Pulmonary artery endothelial cell (primary cell): ENCODE measurements around the gene GLDC. TPM values are rescaled to one million over a fixed set of nuclear protein-coding genes. Genes with fewer than 3 reads are reported as not detected.
"Not testable (repeated sequence)": the region's sequence is repeated elsewhere in the genome, so short reads cannot be mapped to it uniquely, and the experiment has no call there.

Experiments used
- DNase-seq: peaks from one replicate; pipeline ENCODE4 v3.0.0-alpha.2; 2011; ENCODE audit warnings: low read depth, low spot score
- total RNA-seq: library from RNA; depleted of rRNA; stranded (reverse); fragments of >200 nt; gene quantifications from 2 replicates; pipeline ENCODE4 v1.2.3, GENCODE V29; 2014

The GLDC gene
- total RNA-seq, result 16.5 and 19.4 TPM in 2 replicates

DNA sequence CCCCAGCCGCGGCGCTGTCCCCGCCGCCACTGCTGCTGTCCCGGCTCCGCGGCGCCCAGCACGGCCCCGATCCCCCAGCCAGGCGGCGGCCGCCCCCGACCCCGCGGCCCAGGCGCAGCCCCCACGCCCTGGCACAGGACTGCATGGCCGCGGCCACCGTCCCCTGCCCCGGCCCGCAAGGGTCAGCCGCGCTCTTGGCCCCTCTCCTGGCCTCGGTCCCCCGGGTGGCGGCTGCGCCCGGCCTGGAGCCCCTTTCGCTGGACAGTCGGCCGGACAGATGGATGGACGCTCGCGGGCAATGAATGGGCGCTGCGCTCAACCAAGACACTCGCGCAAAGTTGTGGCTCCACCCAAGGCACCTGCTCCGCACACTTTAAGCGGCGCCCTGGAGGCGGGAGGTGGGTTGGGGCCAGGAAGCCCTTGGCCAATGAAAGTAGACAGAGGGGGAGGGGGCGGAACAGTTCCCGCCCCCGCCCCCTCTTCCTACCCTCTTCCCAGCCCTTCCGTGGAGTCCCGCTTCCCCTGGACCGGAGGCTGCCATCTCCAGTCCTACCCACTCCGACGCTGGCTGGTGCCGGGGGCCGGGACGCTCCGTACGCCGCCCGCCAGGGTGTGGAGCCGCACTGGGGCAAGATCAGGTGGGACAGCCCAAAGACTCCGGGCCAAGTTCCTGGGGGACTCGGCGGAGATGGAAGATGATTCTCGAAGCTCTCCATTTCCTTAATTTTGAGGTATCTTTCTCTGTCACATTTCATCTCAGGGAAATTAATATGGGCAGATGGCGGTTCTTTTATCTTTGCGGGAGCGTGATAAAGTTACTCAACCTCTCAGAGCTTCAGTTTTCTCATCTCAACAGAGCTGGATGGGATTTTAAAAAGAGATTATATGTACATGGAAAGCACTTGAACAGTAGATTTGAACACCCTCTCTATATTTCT, at the start of gene GLDC:
Gene GLDC, minus strand, starts transcription at position 375 of the 938 bp plus-strand sequence. Its CDS starts 230 bp downstream, at position 145.
- peak; percentile 7 for DNase-seq

DNA sequence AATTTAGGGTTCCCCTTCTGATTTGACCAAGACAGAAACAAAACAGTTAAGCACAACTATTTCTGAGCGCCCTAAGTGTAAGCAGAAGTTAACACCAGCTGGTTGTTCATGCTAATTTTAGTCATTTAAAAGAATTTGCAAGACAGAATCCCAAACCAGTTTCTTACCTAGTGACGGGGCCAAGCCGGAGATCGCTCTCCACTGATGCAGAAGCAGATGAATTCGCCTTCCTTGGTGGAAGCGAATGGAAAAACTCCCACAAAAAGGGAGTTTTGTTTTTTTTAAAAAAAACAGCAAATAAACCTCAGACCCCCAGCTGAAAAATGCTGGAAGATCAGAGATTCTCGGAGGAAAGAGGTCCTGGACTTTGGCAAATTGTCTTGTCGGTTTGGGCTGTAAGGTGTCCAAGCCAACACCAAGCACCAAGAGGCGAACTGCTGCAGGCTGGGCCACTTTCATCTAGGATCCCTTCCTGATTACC, 47.4 kb upstream of the GLDC start:
- DNase-seq, result no peak

DNA sequence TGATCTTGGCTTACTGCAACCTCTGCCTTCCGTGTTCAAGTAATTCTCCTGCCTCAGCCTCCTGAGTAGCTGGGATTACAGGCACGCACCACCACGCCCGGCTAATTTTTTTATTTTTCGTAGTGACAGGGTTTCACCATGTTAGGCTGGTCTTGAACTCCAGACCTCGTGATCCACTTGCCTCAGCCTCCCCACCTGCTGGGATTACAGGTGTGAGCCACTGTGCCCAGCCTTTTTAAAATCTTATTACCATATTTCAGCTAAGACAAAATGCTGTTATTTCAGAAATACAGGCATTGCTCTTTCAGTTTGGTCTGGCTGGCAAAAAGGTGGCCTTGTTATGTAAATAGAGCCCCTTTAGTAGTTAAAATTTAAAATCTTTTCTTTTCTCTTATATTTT, 46.9 kb upstream of the GLDC start:
- DNase-seq, result no peak

DNA sequence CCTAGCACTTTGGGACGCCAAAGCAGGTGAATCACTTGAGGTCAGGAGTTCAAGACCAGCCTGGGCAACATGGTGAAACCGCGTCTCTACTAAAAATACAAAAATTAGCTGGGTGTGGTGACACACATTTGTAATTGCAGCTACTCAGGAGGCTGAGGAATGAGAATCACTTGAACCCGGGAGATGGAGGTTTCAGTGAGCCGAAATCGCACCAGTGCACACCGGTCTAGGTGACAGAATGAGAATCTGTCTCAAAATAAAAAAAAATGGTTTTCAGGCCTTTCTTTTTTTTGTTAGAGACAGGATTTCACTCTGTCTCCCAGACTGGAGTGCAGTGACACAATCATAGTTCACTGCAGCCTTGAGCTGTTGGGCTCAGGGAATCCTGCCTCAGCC, 45.1 kb upstream of the GLDC start:
- DNase-seq, result not testable (repeated sequence)

DNA sequence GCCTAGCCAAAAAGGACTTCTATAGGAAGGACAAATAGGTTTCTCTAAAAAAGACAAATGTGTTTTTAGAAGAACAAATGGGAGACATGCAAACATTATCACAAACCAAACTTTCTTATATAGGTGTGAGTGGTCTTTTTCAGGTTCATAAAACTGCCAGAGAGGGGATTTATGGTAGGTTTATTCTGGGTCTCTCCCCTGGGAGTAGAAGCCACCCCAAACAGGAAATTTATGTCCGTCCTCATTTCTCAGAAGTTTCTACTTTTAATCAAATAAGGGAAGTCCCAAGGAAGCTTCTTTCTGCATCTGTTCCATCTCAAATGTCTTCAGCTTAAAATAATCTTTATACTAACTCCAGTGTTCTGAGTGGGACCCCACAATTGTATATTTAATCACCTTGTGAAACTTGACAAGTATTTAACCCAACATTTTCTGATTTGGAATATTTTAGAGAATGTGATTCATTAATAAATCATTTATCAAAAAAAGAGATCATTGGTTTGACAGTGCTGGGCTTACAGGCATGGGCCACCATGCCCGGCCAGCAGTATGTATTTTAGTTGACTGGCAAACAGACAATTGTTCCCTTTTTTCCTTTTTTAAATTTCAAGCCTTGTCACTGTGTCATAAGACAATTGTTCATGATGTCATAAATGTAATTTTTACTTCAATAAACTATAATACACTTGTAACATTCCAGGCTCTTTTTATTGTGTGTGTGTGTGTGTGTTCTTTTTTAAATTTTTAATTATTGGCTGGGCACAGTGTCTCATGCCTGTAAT, 44.6 kb upstream of the GLDC start:
- DNase-seq, result no peak

DNA sequence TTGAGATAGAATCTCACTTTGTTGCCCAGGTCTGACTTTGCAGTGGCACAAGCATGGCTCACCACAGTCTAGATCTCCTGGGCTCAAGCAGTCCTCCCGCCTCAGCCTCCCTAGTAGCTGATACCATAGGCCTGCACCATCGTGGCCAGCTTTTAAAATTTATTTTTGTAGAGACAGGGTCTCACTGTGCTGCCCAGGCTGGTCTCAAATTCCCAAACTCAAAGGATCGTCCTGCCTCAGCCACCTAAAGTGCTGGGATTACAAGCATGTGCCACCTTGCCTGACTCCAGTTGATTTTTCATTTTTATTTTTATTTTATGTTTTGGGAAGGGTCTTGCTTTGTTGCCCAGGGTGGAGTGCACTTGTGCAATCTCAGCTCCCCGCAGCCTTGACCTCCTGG, 41.7 kb upstream of the GLDC start:
- DNase-seq, result no peak

DNA sequence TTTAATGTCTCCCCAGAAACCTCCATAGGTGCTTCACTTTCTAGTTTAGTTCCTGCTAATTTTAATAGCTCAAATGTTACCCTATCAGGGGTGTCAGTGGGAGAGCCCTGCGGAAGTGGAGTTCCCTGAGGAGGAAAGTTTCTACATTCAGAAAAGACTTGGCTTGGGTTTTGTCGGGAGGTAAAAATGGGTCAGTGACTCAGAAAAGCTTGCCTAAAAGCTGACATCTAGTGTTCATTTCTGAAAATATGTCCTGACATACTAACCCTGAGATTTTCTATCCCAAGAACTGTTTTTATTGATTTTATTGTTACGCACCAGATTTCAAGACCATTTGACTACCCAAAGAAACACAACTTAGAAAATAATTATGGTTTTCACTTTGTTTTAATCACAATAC, 40.9 kb upstream of the GLDC start:
- no peak for DNase-seq

DNA sequence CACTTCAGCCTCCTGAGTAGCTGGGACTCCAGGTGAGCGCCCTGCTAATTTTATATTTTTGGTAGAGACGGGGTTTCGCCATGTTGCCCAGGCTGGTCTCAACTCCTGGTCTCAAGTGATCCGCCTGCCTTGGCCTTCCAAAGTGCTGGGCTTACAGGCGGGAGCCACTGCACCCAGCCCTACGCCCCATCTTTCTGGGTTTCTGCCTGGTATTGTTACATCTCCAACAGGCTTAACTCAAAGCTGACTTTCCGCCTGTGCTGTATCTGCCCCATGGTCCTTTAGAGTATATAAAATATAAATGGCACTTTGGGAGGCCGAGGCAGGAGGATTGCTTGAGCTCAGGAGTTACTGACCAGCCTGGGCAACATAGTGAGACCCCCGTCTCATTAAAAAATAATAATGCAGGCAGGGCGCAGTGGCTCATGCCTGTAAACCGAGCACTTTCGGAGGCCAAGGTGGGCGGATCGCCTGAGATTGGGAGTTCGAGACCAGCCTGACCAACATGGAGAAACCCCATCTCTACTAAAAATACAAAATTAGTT, 36.5 kb upstream of the GLDC start:
- no peak for DNase-seq

DNA sequence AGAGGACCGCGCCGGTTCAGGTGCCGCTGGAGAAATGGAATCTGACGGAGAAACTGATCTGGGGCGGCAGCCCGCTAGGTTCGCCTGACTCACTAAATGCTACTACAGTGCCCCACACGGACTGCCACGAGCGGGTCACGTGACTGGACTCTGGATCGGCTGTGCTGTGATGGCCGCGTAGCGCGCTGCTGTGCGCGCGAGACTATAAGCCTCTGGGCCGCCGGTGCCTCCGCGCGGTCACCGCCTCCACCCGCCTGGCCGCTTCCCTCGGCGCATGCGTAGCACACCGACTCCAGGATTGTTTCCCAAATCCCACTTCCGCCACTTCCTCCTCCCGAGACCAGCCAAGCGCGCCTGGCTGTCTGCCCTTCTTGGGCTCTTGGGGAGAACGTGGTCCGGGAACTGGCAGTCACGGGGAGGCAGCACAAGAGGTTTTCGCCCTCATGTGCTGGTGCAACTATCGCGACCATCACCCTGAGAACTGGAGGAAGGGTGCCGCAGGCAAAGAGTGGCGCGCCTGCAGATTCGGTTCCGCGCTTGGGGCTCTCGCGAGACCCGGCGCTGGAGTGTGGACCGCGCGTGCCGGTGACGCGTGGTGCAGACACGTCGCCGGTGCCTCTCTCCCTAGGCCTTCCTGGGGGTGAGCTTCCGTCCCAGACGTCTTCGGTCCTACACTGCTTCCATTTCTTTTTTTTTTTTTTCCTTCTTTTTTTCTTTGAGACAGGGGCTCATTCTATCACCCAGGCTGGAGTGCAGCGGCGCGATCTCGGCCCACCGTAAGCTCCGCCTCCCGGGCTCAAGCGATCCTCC, 35.8 kb upstream of the GLDC start:
- peak; percentile 93 for DNase-seq

DNA sequence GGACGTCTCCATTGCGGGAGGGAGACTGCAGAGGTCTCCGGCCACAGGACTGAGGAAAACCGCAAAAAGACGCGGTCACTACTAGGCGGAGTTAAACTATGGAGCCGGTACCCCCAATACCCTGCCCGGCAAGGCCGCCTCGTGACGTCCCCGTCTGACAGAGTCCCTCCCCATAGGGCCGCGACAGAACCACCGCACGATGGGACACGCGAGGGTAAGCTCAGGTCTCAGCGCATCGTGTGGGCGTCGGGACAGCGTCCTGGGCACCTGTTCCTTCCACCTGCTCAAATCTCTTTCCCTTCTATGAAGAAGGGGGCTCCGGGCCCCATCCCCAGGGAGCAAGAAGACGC, 35.2 kb upstream of the GLDC start:
- DNase-seq, result peak; percentile 11

DNA sequence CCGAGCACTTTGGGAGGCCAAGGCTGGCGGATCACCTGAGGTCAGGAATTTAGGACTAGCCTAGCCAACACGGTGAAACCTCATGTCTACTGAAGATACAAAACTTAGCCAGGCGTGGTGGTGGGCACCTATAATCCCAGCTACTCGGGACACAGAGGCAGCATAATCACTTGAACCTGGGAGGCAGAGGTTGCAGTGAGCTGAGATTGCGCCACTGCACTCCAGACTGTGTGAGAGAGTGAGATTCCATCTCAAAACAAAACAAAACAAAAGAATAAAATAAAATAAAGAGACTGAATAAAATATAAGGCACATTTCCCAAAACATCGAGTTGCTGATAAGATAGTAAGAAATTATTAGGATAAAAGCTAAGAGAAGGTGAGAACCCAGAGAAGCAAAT, 32.3 kb upstream of the GLDC start:
- no peak for DNase-seq

DNA sequence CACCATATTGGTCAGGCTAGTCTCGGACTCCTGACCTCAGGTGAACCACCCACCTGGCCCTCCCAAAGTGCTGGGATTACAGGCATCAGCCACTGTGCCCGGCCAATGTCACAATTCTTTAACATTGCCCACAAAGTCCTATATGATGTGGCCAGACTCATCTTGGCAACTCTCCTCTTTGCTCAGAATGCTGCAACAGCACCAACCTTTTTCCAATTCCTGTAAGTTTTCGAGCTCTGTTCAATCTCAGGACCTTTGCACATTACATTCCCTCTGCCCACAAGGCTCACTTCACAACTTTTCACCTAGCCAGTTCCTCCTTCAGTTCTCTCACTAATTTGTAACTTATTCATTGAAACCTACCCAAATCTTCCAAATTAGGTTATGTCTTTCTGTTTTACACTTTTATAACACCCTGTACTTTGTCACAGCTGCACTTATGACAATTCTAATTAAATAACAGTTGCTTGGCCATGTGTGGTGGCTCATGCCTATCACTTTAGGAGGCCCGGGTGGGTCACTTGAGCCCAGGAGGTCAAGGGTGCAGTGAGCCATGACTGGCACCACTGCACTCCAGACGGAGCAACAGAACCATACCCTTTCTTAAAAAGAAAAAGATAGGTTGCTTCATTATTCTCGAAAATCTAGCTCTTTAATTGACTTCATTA, 30.9 kb upstream of the GLDC start:
- no peak for DNase-seq

DNA sequence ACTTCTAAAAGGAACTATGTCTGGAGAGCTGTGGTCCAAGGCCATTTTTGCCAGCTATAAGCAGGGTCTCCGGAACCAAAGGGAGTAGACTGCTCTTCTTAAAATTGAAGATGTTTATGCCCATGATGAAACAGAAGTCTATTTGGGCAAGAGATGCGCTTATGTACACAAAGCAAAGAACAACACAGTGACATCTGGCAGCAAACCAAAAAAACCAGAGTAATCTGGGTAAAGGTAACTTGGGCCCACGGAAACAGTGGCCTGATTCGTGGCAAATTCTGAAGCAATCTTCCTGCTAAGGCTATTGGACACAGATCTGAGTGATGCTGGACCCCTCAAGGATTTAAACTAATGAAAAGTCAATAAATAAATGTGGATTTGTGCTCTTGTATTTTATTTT, 29.7 kb upstream of the GLDC start:
- DNase-seq, result no peak

DNA sequence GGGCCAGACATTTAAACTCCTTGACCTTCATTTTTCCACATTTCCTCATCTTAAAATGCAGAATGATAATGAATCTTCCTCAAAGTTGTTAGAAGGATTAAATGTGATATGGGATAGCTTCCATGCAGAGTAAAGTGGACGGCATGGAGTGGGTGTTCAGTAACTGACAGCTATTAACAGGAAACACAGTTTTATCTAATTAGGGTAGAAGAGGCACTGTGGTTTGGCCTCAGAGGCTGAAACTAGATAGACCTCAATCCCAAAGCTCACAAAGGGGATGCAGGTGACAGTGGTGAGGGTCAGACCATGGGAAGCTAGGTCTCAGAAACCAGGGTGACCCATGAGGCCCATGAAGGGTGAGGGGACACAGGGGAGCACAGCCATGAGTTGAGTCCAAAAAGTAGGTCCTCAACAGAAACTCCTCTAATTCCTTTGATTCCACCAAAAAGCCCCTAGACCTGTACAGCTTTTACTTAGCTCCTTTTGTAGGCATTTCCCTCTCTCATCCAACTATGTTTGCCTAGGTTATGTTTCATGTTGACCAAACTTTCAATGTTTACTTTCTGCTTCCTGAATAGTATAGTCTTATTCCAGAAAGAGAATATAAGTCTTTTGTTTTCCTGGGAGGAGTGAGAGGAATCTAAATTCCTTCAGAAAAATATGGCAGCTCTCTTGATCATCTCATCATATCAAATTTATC, 27.9 kb upstream of the GLDC start:
- no peak for DNase-seq

DNA sequence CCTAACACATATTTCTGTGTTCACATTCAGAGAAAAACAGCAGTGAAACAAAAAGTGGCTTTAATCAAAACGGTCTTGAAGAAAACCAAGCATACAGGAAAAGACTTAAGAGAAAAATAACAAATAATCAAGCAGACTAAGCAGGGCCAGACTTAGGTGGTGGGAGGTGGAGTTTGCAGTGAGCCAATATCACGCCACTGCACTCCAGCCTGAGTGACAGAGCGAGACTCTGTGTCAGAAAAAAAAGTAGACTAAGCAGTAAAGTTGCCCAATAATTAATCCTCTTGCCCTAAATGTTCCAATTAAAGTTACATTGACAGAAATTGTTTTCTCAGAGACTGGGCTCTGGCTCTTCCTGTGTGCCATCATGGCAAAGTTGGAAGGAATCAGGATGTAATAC, 26.6 kb upstream of the GLDC start:
- DNase-seq, result no peak

DNA sequence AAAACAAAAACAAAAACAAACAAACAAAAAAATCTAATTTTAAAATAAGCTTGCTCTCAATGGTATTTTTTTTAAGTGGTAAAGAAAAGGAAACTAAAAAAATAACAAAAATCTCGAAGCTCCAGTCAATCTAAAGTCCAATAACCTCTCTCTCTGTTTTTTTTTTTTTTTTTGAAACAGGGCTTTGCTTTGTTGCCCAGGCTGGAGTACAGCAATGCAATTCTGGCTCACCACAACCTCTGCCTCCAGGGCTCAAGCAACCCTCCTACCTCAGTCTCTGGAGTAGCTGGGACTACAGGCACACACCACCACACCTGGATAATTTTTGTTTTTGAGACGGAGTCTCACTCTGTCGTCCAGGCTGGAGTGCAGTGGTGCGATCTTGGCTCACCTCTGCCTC, 25.9 kb upstream of the GLDC start:
- no peak for DNase-seq

DNA sequence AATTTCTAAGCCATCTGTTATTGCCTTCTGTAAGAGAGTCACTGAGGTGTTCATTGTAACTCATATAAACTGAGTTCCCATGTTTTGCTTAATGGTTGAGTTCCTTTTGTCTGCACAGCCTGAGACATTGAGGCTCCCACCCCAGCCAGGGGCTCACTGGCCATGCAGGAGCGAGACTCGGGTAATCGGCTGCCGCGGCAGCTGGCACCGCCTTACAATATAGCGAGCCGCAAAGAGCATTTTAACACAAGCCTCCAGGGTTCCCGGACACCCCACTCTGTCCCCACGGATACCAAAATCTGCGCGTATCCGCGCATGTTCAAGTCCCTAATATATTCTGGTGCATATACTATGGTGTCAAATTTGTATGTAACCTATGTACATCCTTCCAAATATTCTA, 24.4 kb upstream of the GLDC start:
- DNase-seq, result no peak

DNA sequence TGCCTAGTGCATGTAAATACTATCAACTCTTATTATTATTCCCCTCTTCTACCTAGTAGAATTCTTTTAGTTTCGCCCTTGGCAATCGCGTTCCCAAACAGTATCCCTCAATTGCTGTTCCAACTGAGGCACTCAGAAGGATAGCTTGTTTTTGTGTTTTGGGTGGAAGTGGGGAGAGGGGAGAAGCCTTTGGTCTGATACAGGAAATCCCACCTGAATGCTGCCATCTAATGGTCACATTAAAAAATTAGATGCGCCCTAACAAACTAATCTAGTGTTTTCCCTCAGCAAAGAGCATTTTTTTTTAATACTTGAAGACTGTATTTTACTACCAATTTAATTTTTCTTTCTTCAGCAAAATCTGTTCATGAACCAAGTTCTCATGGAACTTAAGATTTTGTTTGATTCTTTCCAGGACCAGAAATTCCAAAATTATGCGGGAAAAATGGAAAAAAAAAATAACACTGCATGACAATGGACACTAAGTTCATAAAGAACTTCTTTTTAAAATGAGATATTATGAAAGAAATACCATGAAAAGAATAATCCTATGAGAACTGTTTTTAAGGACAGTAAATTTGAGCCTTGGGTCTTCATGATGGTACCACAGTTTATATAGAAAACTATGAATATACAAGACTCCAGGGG, 22.2 kb upstream of the GLDC start:
- DNase-seq, result no peak

DNA sequence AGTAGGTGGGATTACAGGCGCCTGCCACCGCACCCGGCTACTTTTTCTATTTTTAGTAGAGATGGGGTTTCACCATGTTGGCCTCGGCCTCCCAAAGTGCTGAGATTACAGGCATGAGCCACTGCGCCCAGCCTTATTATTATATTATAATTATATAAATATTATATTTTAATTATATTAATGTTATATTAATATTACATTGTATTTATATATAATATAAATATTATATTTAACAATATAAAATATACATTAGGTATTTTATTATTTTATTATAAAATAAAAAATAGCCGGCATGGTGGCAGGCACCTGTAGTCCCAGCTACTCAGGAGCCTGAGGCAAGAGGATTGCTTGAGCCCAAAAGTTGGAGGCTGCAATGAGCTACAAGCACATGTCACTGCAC, 21.6 kb upstream of the GLDC start:
- DNase-seq, result no peak

DNA sequence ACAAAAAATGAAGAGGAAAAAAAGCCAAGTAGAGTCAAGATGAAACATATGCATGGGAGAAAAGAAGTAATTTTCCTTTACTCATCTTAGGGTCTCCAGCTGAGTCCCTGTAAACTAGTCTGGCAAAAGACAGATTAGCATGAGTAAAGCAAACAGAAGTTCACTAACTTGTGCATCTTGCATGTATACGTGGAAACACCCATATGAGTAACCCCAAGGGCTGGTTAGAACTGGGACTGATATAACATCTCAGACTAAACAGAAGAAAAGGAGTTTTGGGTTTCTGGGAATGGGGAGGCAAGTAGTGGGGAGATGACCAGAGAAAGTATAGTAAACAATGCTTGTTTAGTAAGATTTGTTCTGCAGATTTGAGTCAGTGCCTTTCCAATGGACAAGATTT, 20.1 kb upstream of the GLDC start:
- DNase-seq, result no peak
